Measurements from ENCODE around the gene EHD2. TPM values are rescaled to one million over a fixed set of nuclear protein-coding genes. Genes with fewer than 3 reads are reported as not detected.

The EHD2 gene
- total and polyA plus RNA-seq, 9 donors = 28.0 to 162 (median 102) TPM

GRCh38 chr19:47697863-47698609, 15.2 kb upstream of the EHD2 start:
- peak; percentile 68 to 84 (median 81) for DNase-seq
- Histone ChIP-seq H3K27me3 (no peaks in the 10 kb centered on the region), H3K9me3 (no peaks in the 10 kb centered on the region), H3K4me3 (no peak overlapping the region), H3K4me1 (ENCODE audit: insufficient read depth) (no peaks in the 10 kb centered on the region), H3K27ac (no peak overlapping the region), H3K36me3 (no peaks in the 10 kb centered on the region)
- TF ChIP-seq EP300 (IDR thresholded peaks at IDR 0.05) = no peak
- peak; percentile 92 to 96 (median 95) for TF ChIP-seq CTCF (IDR thresholded peaks at IDR 0.05)
- TF ChIP-seq POLR2A (IDR thresholded peaks at IDR 0.05) = peak; percentile 15
- 36 to 41% (median 40%) methylated on average over 21 of the region's 21 CpGs for WGBS, 3 donors
- intact Hi-C loops (cut with DNase I) = loop anchor here (2.0 to 10.0 kb wide), 5 partner anchors 97 to 261 kb away; partner anchors contain the start of gene NAPA (in 1 of the 4)

- H3K4me1 ChIP-seq (ENCODE audit: insufficient read depth) = peaks cover 2% of the 10 kb centered on the region
- 85 to 90% (median 89%) methylated on average over 46 of the region's 46 CpGs for WGBS, 3 donors
- H3K9me3 ChIP-seq = no peaks in the 10 kb centered on the region
- H3K27ac ChIP-seq = no peak overlapping the region
- no peak overlapping the region for H3K4me3 ChIP-seq
- TF ChIP-seq EP300 (IDR thresholded peaks at IDR 0.05) (no peak), POLR2A (IDR thresholded peaks at IDR 0.05) (no peak), CTCF (IDR thresholded peaks at IDR 0.05) (no peak)
- no peaks in the 10 kb centered on the region for H3K36me3 ChIP-seq
- H3K27me3 ChIP-seq = no peaks in the 10 kb centered on the region
- intact Hi-C loops (cut with DNase I) = loop anchor here (2.0 to 10.0 kb wide), 5 partner anchors 96 to 262 kb away; partner anchors contain the start of gene NAPA (in 1 of the 4)
- DNase-seq = peak in 1 of 5 donors; percentile 38
Measured at GRCh38 chr19:47698631-47699359, 14.4 kb upstream of the EHD2 start.

- peak in 3 of 5 donors; percentile 52 to 62 (median 58) for DNase-seq
- Histone ChIP-seq H3K27me3 (no peaks in the 10 kb centered on the region), H3K4me3 (no peak overlapping the region), H3K4me1 (ENCODE audit: insufficient read depth) (peaks cover 3% of the 10 kb centered on the region), H3K27ac (no peak overlapping the region), H3K9me3 (no peaks in the 10 kb centered on the region), H3K36me3 (no peaks in the 10 kb centered on the region)
- intact Hi-C loops (cut with DNase I) = loop anchor here (2.0 to 10.0 kb wide), 5 partner anchors 95 to 263 kb away; partner anchors contain the start of gene NAPA (in 1 of the 4)
- WGBS, 3 donors = 62 to 76% (median 71%) methylated on average over 9 of the region's 9 CpGs
- no peak for TF ChIP-seq EP300 (IDR thresholded peaks at IDR 0.05)
- TF ChIP-seq POLR2A (IDR thresholded peaks at IDR 0.05) = no peak
- peak; percentile 33 to 57 (median 54) for TF ChIP-seq CTCF (IDR thresholded peaks at IDR 0.05)
Measured at GRCh38 chr19:47699360-47699917, 13.8 kb upstream of the EHD2 start.

All from ovary (tissue), 9 donors.